ENCODE measurements around the gene GRM7.

DNA sequence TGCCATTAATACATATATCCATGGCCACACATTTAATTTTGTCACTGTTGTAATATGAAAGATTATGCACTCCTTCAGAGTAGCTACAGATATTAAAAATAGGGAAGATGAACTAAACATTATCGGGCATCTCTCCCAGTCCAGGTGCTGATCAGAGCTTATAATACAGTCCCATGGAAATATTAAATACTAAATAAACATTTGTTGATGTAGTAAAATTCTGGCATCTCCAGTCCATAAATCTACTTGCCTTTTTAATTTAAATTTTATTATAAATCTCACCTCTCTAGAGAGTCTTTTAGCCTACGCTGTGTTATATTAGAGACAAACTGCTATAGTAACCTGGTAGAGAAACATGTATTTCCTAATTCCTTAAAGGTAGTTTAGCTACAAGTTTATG, 297.6 kb downstream of the GRM7 start:
- TF ChIP-seq, protein P1, sequence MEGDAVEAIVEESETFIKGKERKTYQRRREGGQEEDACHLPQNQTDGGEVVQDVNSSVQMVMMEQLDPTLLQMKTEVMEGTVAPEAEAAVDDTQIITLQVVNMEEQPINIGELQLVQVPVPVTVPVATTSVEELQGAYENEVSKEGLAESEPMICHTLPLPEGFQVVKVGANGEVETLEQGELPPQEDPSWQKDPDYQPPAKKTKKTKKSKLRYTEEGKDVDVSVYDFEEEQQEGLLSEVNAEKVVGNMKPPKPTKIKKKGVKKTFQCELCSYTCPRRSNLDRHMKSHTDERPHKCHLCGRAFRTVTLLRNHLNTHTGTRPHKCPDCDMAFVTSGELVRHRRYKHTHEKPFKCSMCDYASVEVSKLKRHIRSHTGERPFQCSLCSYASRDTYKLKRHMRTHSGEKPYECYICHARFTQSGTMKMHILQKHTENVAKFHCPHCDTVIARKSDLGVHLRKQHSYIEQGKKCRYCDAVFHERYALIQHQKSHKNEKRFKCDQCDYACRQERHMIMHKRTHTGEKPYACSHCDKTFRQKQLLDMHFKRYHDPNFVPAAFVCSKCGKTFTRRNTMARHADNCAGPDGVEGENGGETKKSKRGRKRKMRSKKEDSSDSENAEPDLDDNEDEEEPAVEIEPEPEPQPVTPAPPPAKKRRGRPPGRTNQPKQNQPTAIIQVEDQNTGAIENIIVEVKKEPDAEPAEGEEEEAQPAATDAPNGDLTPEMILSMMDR (IDR thresholded peaks at IDR 0.05), result no peak
- TF ChIP-seq EP300 (IDR thresholded peaks at IDR 0.05) (no peak), POLR2A (IDR thresholded peaks at IDR 0.05) (no peak)
